ENCODE measurements around the gene CABP2.
"Not testable (repeated sequence)": the region's sequence is repeated elsewhere in the genome, so short reads cannot be mapped to it uniquely, and the experiment has no call there.

The CABP2 gene

DNA sequence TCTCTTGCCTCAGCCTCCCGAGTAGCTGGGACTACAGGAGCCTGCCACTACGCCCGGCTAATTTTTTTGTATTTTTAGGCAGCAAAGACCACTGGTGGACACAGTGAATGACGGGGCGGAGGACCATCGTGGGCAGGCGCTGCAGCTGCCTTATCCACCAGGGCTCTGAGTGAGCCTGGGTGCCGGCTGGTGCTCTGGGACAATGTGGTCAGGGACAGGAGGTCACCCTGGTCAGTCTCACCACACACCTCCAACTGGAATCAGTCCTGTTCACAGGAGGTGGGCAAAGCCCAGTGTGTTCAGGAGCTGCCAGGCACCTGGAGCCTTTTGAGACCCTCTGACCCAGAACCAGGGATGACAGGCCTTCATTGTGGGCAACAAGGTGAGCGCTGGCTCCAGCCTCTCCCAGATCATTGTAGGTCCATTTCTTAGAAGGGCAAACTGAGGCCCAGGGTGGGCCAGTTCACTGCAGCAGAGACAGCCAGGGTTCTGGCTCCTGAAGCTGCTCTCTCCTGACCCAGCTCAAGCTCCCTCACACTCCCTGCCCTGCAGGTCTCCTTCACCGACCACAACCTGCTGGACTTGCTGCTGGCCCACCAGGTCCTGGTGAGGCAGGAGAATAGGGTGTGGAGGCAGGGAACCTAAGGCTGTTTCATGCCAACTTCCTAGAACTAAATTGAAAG is 15.7 kb upstream of the CABP2 start:
- DNase-seq (ENCODE audit: low read depth) = no peak

DNA sequence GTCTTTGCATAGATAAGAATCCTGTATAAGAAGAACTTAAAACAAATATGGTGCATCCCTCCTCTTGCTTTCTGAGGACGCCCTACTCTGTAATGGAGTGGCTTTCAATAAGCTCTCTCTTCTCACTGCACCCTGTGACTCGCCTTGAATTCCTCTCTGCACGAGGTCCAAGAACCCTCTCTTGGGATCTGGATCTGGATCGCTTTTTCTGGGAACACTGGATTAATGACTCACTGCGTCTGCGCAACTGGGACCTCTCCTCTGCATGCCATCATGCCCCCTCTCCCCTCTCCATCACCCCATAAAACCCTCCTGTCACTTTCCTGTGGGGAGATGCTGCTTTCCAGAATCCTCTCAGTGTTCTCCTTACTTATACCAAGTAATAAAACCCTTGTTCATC is 15.1 kb upstream of the CABP2 start:
- DNase-seq (ENCODE audit: low read depth) = no peak

DNA sequence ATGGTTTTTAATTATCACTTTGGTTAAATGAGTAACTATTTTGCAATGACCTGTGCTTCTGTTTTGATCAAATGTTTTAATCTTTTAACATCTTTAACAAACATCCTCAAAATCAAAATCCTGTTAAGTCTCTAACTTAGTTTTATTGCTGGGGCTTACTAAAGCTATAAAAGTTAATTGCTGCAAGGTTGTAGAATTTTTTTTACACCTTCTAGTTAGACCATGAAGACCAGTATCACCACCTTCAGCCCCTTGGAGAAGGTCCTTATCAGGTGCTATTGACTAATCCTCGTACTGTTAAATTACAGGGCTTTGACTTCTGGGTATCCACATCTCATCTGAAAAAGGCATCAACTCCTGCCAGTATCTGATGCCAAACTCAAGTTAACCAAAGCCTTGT is 12.3 kb upstream of the CABP2 start:
- no peak for DNase-seq (ENCODE audit: low read depth)

DNA sequence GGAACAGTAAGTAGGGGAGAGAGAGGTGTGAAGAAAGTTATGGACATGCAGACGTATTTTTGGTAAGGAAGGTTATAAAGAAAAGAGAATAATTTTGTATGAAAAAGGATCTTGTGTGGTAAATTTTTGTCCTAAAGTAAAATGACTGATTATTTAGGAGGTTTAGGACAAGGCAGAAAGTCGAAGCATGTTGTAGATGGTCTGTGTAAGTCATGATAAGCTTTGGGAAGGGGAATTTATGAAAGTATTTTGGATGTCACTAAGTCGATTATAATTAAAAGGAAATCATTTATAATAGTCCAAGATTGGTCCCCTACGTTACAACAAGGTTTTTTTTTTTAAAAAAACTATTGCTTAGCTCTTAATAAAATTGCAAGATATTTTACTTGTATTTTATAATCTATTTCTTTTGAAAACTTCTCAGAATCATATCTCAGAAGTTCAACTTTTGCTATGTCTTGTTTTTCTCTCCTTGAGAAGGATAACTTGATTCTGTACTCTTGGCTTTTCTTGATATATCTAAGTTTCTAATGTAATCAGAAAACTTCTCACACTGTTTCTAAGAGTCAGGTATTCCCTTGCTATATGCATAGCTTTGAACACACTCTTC is 10.9 kb upstream of the CABP2 start:
- DNase-seq (ENCODE audit: low read depth) = no peak

DNA sequence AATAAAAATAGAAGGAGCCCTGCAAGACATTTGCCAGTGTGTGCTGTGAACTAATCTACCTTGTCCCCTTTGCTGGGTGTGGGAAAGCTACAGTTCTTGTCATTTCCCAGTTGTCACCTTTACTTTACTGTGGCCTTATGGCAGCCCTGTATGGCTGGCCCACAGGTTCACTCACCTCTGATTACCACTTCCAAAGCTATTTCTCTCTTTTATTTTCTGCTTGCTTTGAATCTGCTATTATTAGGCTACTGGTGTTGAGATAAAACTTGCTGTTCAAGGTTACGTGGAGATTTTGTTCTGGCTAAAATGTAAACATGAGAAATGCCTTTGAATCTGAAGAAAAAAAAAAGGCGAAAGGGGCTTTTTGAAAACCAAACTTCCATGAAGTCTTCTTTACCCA is 9.6 kb upstream of the CABP2 start:
- DNase-seq (ENCODE audit: low read depth) = no peak

DNA sequence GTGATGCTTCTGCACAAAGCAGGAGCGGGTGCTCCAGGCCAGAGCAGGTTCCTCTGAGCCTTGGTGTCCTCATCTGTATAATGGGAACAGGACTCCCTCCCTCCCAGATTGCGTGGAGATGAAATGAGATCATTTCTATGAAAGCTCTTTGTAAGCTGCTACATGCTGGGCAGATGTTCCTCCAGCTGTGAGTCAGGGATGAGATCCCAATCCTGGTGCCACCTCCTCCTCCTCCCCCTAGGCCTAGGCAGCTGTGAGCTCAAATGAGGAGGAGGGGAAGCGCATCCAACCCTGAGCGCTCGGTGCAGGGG is 7.0 kb upstream of the CABP2 start:
- no peak for DNase-seq (ENCODE audit: low read depth)

DNA sequence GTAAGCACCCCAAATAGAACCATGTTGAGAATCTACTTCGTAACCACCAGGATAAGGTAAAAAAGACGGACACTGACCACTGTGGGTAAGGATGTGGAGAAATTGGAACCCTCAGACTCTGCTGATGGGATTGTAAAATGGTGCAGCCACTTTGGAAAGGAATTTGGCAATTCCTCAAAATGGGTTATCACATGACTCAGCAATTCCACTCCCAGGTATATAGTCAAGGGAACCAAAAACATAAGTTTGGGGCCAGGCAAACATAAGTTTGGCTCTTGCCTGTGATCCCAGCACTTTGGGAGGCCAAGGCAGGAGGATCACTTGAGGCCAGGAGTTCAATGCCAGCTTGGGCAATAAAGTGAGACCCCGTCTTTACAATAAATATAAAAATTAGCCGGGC is 5.1 kb upstream of the CABP2 start:
- no peak for DNase-seq (ENCODE audit: low read depth)

DNA sequence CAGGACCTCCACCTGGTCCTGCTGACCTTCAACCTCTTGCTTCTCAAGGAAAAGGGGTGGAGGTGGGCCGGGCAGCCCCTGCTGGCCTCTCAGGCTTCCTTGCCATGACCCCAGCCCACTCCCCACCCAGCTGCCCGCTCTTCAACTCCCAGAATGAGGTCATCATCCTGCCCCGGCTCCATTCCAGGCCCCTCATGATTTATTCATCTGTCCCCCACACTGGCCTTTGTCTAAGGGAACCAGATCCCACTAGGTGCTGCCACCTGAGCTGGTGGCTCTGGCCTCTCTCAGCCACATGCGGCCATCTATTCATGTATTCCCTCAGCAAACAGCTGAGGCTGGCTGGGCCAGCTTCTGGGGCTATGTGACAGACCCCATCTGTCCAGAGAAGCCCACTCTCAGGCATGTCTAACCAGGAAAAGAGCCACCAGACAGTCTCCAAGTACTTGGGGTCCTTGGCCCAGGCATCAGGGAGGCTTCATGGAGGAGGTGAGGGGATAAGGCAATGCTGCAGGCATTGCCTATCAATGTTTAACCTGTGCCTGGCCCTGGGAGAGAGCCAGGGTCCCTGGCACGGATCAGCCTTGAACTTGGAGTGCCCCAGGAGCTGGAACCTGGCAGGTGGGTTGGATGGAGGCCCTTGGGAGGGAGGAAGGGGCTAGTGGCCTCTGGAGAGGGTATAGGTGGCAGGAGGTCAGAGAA is 2.2 kb upstream of the CABP2 start:
- DNase-seq (ENCODE audit: low read depth) = no peak

DNA sequence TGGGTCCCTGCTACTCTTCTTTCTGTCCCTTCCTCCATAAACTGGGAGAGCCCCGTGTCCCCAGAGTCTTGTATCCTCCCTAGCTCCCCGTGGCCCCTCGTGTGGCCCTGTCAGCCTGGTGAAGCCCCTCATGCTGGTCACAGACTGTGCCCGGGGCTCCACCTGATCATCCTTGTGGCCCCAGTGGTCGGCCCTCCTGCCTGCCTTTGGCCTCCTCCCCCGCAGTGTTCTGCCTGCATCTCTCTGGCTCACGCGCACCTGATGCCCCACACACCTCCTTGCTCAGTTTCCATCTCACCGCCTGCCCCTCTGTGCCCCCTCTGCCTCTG is 1.2 kb upstream of the CABP2 start:
- no peak for DNase-seq (ENCODE audit: low read depth)

DNA sequence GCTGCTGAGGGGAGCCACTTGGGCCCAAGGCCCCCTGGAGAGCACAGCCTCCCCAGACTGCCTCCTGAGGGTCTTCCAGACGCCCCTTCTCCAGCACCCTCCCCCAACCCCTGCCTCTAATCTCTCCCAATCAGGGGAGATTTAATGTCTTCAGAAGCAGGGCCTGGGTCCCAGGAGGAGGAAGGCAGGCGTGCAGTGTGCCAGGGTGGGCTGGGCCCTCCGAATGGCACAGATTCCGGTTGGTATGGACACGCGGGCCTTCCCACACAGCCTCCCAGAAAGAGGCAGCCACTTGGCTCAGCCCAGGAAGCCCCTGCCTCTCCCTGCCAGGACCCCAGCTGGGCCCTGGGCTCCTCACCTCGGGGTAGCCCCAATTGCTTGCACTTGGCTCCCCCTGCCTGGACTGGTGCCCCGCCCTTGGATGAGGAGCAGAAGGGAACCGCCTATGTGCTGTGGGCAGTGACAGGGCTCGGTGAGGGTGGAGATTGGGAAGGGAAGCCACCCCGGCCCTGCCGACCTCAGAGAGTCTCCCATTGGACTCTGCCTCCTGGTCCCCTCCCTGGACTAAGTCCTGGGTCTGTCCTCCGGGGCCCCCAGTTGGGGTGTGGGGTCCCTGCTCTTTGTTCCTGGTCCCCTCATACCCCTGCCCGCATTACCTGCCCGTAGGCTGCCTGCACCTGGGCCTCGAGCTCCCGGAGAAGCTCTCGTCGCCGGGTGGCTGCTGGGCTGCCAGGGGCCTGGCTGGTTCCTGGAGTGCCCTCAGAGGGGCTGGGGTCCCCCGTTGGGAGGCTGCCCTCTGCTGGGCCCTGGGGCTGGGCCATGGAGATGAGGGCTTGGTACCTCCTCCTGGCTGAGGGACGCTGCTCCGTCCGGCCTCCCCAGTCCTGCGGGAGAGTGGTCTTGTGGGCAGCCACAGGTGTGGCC is 572 bp upstream of the CABP2 start:
- no peak for DNase-seq (ENCODE audit: low read depth)

DNA sequence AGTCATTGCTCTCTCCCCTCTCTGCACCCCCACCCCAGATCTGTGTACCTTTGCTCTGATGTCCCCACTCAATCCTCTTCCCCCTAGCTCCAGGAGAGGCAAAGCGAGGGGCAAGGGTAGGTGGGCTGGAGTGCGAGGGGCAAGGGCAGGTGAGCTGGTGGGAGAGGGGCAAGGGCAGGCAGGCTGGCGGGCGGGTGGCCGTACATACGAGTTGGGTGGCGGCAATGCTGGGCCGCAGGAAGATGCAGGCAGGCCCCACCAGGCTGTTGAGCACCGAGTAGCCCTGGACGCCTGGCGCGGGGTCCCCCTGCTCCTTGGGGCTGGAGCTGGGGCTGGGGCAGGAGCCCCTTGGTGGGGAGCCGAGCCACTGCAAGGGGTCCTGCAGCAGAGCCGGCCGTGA is 908 bp downstream of the CABP2 start:
- no peak for DNase-seq (ENCODE audit: low read depth)

DNA sequence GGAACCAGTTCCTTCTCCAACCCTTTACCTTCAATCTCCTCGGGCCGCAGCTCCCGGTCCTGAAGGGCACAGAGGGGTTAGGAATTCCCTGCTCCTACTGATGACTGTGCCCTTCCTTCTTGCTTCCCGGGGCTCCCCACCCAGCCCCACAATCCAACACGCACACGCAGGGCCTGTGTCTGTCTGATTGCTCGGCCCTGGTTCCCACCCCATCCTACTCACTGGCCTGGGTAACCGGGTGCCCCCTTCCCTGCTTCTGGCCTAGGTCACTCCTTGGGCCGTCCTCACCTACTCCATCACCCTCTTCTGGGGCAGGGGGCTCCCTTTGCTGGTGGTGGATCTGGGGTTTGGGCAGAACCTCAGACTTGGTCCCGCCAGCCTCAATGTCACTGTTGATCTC is 1.3 kb downstream of the CABP2 start:
- DNase-seq (ENCODE audit: low read depth) = no peak

DNA sequence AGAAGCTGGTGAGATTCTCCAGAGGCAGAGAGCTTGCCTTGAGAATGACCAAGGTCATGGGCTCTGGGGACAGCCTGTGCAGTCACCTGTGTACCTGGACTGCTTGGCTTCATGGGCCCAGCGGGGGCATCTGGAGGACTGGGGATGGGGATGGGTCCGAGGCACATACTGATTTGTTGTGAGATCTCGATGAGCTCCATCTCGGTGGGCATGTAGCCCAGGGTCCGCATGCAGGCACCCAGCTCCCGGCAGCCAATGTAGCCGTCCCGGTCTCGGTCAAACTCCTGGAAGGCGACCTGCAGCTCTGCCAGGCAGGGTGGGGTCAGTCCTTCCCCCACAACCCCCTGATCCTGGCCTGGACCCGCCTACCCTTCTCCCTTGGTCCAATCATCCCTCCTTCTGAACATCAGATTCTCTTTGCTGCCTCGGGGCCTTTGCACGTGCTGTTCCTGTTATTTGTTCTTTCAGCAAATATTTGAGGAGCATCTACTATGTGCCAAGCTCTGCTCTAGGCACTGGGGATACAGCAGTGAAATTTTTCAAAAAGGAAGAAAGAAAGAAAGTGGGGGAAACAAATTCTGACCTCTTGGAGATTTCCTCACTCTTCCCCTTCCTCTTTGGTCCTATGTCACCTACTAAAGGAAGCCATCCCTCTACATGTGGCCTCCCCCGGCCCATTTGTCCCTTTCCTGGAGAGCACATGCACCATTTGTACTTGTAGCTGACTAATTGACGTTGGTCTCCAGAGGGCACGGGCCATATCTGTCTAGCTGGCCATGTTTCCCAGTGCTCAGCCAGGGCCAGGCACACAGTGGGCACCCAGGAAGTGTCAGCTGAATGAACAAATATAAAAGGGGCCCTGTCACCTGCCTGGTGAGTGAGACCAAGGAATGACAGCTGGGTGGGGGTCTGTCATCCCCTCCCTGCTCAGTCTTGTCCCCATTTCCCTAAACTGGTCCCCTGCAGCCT is 2.1 kb downstream of the CABP2 start:
- DNase-seq (ENCODE audit: low read depth) = no peak

DNA sequence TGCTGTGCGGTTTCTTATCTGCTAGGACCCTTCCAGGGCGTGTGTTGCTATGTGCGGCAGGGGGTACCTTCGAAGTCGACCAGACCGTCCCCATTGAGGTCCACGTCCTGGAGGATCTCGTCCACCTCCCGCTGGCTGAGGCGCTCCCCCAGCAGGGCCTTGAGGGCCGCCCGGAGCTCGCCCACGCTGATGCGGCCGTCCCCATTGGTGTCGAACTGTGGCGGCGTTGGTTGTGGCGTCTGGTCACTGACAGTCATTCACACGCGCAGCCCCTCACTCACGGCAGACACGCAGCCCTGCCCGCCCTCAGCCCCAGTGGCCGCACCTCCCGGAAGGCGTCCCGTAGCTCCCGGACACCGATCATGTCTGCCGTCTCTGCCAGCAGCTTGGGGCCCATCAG is 3.5 kb downstream of the CABP2 start:
- no peak for DNase-seq (ENCODE audit: low read depth)

DNA sequence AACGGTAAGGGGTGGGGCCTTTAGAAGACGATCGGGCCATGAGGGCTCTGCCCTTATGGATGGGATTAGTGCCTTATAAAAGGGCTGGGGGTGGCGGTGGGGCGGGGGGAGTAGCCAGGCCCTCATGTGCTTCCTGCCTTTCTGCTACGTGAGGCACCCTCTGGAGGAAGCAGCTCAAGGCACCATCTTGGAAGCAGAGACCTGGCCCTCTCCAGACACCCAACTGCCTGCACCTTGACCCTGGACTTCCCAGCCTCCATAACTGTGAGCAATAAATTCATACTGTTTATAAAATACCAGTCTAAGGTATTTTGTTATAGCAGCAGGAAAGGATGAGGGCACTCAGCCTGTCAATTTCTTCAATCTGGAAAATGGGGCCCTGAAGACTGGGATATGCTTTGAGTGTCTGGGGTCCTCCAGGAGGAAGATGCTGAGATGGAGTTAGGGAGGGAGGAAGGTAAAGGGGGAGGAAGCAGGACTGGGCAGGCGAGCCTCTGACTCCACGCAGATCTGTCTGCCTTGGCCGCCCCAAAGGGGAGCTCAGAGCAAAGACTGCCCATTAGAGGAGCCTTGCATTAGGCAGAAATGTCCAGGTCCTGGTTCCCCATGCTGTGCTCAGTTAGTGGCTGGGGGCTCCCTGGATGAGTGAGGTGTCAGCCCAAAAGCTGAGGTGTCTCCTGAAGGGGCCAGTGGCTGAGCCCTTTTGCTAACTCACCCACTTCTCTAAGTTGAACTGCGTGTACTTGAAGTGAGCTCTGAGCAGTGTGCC is 5.3 kb downstream of the CABP2 start:
- DNase-seq (ENCODE audit: low read depth) = no peak

DNA sequence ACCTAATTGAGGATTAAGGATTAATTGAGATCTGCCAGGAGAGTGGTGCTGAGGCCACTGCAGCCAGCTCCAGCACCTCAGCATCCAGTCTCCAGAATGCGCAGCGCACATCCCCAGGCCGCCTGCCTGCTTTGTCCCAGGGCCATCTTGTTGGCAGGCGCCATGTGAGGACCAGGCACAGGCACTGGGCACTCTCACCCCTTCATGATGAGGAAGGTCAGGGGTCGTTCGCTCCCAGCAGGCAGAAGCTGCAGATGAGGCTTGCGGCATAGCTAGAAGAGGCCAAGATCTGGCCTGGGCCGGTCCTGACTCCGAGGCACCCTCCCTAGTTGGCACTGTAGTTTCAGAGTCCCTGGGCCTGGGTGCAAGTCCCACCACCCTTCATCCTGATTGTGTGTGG is 6.4 kb downstream of the CABP2 start:
- DNase-seq (ENCODE audit: low read depth) = no peak

DNA sequence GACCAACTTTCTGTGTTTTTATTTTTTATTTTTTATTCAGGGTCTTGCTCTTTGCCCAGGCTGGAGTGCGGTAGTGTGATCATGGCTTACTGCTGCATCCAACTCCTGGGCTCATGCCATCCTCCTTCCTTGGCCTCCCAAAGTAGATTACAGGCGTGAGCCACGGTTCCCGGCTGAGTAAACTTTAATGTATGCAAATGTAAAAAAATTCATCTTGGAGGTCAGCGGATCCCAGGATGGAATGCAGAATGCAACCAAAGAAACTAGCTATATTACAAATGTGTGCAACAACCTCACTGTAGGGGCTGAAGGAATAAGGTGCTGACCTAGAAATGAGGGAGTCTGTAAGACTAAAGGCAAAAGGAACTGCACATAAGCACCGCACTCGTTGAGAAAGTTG is 9.1 kb downstream of the CABP2 start:
- no peak for DNase-seq (ENCODE audit: low read depth)

DNA sequence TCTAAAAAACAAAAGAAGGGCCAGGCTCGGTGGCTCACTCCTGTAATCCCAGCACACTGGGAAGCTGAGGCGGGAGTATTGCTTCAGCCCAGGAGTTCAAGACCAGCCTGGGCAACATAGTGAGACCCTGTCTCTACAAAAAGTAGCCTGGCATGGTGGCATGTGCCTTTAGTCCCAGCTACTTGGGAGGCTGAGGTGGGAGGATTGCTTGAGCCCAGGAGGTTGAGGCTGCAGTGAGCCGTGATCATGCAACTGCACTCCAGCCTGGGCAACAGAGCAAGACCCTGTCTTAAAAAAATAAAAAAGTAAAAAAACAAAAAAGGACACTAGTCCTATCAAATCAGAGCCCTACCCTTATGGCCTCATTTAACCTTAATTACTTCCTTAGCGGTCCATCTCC is 11.7 kb downstream of the CABP2 start:
- DNase-seq (ENCODE audit: low read depth) = not testable (repeated sequence)

DNA sequence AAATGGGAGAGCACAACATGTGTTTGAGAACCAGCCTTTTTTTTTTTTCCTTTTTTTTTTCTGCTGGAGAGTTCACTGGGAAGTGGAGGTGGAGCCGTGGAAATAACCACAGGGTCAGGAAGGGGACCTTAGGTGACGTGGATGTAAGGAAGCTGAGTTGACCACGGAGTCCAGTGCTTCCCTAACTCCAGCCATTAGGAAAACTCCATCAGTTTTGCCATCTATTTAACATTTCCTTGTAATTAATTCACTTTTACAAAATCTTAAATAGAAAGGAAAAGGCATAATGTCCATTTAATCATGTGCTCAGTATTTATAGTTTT is 13.3 kb downstream of the CABP2 start:
- no peak for DNase-seq (ENCODE audit: low read depth)

DNA sequence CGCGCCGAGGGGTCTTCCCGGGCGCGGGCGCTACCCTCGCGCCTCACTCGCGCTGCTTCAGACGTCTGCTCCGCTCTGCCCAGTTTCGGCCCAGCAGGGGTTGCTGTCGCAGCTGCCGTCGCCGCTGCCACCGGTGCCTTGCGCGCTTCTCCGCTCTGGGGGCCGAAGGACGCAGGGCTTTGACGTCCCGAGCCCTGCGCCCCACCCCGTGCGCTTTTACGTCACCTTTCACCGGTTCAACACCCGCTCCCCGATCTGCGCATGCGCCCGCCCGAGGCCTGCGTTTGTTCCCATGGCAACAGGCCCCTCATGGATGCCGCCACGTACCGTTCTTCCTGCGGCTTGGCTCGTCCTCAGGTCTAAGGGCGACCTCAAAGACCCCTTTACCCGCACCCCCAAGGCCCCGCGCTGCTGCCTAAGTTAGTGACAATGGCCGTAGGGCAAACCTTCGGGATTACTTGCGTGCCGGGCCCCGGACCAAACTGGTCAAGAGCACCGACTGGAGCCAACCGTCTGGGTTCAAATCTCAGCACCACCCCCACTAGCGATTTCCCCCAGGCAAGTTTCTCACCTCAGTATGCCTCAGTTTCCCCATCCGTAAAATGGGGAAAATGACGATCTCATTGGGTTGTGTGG is 14.6 kb downstream of the CABP2 start:
- peak; percentile 99 for DNase-seq (ENCODE audit: low read depth)
